ENCODE measurements around the gene HOMER1. TPM values are rescaled to one million over a fixed set of nuclear protein-coding genes. Genes with fewer than 3 reads are reported as not detected.

The HOMER1 gene
- total and polyA plus RNA-seq, 9 of the 15 experiments (the other 6 are each of a cell fraction or from before 2014, with no cell fraction given): 6.3 to 39.9 (median 9.9) TPM

DNA sequence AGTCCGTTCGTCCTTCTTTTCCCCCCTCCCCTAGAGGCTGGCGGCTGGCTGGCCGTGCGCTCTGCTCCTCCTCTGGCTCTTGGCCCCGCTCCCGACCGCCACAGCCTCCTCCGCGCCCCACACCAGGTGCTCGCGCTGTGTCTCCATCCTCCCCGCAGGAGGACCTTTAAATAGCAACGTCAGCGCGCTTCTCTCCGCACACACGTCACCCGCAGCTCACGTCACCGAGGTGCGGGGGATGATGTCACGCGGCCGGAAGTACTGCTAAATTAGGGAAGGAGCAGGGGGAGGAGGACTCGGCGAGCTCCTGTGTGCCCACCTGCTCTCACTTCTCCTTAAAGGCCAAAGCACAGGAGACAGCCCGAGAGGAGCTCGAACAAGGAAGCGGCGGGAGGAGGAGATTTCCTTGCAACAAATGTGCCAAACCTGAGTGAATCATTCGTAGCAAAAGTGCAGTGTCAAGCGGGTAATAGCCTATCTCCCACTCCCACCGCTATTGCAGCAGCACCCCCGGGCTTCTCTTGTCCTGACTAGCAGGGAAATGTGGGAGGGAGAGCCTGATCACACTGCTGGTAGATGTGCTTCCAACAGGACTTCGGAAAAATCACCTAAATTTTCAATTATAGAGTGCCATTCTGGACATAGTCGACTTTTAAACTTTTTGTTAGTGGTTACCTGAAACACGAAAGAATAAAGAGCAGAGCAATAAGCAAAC is 614 bp upstream of the HOMER1 start (continued):
- peak; percentile 71 for TF ChIP-seq ARID1B (IDR thresholded peaks at IDR 0.05)
- no peak for TF ChIP-seq NFE2L1 (tag; IDR thresholded peaks at IDR 0.05; ENCODE audit: borderline replicate concordance, low read depth)
- TF ChIP-seq, protein P1, sequence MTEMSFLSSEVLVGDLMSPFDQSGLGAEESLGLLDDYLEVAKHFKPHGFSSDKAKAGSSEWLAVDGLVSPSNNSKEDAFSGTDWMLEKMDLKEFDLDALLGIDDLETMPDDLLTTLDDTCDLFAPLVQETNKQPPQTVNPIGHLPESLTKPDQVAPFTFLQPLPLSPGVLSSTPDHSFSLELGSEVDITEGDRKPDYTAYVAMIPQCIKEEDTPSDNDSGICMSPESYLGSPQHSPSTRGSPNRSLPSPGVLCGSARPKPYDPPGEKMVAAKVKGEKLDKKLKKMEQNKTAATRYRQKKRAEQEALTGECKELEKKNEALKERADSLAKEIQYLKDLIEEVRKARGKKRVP (CRISPR knock-in tag; IDR thresholded peaks at IDR 0.05): peak; percentile 42; the same call in 1 of the 2 replicates
- TF ChIP-seq ELF4 (CRISPR knock-in tag; IDR thresholded peaks at IDR 0.05): no peak
- no peak; the same call in 1 of the 2 replicates for TF ChIP-seq ZNF12 (CRISPR knock-in tag; IDR thresholded peaks at IDR 0.05)
- no peak for TF ChIP-seq IRF2 (CRISPR knock-in tag; IDR thresholded peaks at IDR 0.05)
- peak; percentile 49; the same call in 1 of the 2 replicates for TF ChIP-seq ZC3H11A (IDR thresholded peaks at IDR 0.05; ENCODE audit: low read depth, low read length)
- no peak for TF ChIP-seq ZNF445 (CRISPR knock-in tag; IDR thresholded peaks at IDR 0.05; ENCODE audit: low read depth)
- no peak for TF ChIP-seq CC2D1A (IDR thresholded peaks at IDR 0.05)
- TF ChIP-seq WHSC1 (IDR thresholded peaks at IDR 0.05; ENCODE audit: low read length): no peak
- no peak for TF ChIP-seq U2AF1 (optimal IDR thresholded peaks at IDR 0.05; ENCODE audit: low read depth, low read length)
- TF ChIP-seq, protein P2, sequence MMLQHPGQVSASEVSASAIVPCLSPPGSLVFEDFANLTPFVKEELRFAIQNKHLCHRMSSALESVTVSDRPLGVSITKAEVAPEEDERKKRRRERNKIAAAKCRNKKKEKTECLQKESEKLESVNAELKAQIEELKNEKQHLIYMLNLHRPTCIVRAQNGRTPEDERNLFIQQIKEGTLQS (IDR thresholded peaks at IDR 0.05): peak; percentile 98
- TF ChIP-seq, protein P2 (CRISPR knock-in tag; conservative IDR thresholded peaks at IDR 0.05): peak; percentile 66; the same call in 1 of the 2 replicates
- peak; percentile 64; the same call in 1 of the 2 replicates for TF ChIP-seq MTA1 (IDR thresholded peaks at IDR 0.05; ENCODE audit: borderline replicate concordance)
- no peak for TF ChIP-seq ZNF57 (CRISPR knock-in tag; IDR thresholded peaks at IDR 0.05)
- no peak for TF ChIP-seq SMAD1 (IDR thresholded peaks at IDR 0.05; ENCODE audit: low read depth, low read length, partially characterized antibody)
- TF ChIP-seq LCOR (CRISPR knock-in tag; IDR thresholded peaks at IDR 0.05): peak; percentile 96
- TF ChIP-seq PURB (CRISPR knock-in tag; IDR thresholded peaks at IDR 0.05; ENCODE audit: low read depth): no peak
- no peak for TF ChIP-seq CBX1 (IDR thresholded peaks at IDR 0.05; ENCODE audit: low read depth)
- TF ChIP-seq HIVEP1 (CRISPR knock-in tag; IDR thresholded peaks at IDR 0.05): no peak
- TF ChIP-seq, protein P3, sequence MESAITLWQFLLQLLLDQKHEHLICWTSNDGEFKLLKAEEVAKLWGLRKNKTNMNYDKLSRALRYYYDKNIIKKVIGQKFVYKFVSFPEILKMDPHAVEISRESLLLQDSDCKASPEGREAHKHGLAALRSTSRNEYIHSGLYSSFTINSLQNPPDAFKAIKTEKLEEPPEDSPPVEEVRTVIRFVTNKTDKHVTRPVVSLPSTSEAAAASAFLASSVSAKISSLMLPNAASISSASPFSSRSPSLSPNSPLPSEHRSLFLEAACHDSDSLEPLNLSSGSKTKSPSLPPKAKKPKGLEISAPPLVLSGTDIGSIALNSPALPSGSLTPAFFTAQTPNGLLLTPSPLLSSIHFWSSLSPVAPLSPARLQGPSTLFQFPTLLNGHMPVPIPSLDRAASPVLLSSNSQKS (CRISPR knock-in tag; IDR thresholded peaks at IDR 0.05): no peak
- no peak for TF ChIP-seq ZNF644 (tag; IDR thresholded peaks at IDR 0.05; ENCODE audit: low read depth)
- 0 out of 2 replicates have a peak, but pooled peaks have one; percentile 18 for TF ChIP-seq MEF2A (IDR thresholded peaks at IDR 0.05; ENCODE audit: control insufficient read depth, low read depth, low read length)
- peak; percentile 98 to 100 for TF ChIP-seq SRF (CRISPR knock-in tag; IDR thresholded peaks at IDR 0.05)
- TF ChIP-seq, protein P4, sequence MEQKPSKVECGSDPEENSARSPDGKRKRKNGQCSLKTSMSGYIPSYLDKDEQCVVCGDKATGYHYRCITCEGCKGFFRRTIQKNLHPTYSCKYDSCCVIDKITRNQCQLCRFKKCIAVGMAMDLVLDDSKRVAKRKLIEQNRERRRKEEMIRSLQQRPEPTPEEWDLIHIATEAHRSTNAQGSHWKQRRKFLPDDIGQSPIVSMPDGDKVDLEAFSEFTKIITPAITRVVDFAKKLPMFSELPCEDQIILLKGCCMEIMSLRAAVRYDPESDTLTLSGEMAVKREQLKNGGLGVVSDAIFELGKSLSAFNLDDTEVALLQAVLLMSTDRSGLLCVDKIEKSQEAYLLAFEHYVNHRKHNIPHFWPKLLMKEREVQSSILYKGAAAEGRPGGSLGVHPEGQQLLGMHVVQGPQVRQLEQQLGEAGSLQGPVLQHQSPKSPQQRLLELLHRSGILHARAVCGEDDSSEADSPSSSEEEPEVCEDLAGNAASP (IDR thresholded peaks at IDR 0.05): no peak
- TF ChIP-seq KLF6 (CRISPR knock-in tag; IDR thresholded peaks at IDR 0.05; ENCODE audit: borderline replicate concordance): no peak
